Rectal smooth muscle tissue (tissue), 1 donor: ENCODE results near the gene SPAM1.
"Not testable (repeated sequence)": the region's sequence is repeated elsewhere in the genome, so short reads cannot be mapped to it uniquely, and the experiment has no call there.

Experiments used
- H3K27ac ChIP-seq: one replicate; pipeline ENCODE4 v1.7.0; 2013; ENCODE audit warnings: low read depth, low read length, inconsistent platforms
- H3K27me3 ChIP-seq: one replicate; pipeline ENCODE4 v1.7.0; 2013; ENCODE audit warnings: low read length; ENCODE audit not compliant: control insufficient read depth, insufficient read depth
- H3K36me3 ChIP-seq: one replicate; pipeline ENCODE4 v1.7.0; 2013; ENCODE audit warnings: low read length; ENCODE audit not compliant: control insufficient read depth, insufficient read depth
- H3K4me1 ChIP-seq: one replicate; pipeline ENCODE4 v1.7.0; 2013; ENCODE audit warnings: low read length; ENCODE audit not compliant: control insufficient read depth, insufficient read depth
- H3K4me3 ChIP-seq: one replicate; pipeline ENCODE4 v1.7.0; 2013; ENCODE audit warnings: low read length
- H3K9ac ChIP-seq: one replicate; pipeline ENCODE4 v1.7.0; 2013; ENCODE audit warnings: low read length

The SPAM1 gene

DNA sequence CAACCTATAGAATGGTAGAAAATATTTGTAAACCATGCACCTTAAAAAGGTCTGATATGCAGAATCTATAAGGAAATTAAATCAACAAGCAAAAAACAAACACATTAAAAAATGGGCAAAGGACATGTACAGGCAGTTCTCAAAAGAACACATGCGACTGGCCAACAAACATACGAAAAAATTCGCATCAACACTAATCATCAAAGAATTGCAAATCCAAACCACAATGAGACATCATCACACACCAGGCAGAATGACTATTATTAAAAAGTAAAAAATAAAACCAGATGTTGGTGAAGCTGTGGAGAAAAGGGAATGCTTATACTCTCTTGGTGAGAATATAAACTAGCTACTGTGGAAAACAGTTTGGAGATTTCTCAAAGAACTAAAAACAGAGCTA is 74.7 kb downstream of the SPAM1 start:
- no peak overlapping the region for H3K4me3 ChIP-seq
- no peaks in the 10 kb centered on the region for H3K4me1 ChIP-seq
- no peak overlapping the region for H3K27ac ChIP-seq
- H3K9ac ChIP-seq, result no peak overlapping the region
- no peaks in the 10 kb centered on the region for H3K27me3 ChIP-seq
- H3K36me3 ChIP-seq, result no peaks in the 10 kb centered on the region

DNA sequence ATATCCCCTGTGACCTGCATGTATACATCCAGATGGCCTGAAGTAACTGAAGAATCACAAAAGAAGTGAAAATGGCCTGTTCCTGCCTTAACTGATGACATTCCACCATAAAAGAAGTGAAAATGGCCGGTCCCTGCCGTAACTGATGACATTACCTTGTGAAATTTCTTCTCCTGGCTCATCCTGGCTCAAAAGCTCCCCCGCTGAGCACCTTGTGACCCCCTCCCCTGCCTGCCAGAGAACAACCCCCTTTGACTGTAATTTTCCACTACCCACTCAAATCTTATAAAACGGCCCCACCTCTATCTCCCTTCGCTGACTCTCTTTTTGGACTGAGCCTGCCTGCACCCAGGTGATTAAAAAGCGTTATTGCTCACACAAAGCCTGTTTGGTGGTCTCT is 83.3 kb downstream of the SPAM1 start:
- H3K9ac ChIP-seq, H3K36me3 ChIP-seq, H3K4me1 ChIP-seq, H3K27me3 ChIP-seq, H3K4me3 ChIP-seq, H3K27ac ChIP-seq: not testable (repeated sequence)

DNA sequence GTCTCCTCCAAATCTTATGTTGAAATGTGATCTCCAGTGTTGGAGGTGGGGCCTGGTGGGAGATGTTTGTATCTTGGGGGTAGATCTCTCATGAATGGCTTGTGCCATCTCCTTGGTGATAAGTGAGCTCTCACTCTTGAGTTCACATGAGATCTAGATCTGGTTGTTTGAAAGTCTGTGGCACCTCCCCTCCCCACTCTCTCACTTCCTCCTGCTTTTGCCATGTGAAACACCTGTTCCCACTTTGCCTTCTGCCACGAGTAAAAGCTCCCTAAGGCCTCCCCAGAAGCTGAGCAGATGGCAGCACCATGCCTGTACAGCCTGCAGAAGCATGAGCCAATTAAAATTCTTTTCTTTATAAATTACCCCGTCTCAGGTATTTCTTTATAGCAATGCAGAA is 84.3 kb downstream of the SPAM1 start:
- no peak overlapping the region for H3K27ac ChIP-seq
- no peak overlapping the region for H3K9ac ChIP-seq
- H3K36me3 ChIP-seq, result no peaks in the 10 kb centered on the region
- no peak overlapping the region for H3K4me3 ChIP-seq
- no peaks in the 10 kb centered on the region for H3K4me1 ChIP-seq
- H3K27me3 ChIP-seq, result no peaks in the 10 kb centered on the region
